WERI-Rb-1 (cell line): ENCODE measurements around the gene OR51G1.
"Not testable (repeated sequence)": the region's sequence is repeated elsewhere in the genome, so short reads cannot be mapped to it uniquely, and the experiment has no call there.

Experiments
- DNase-seq: peaks from one replicate; pipeline ENCODE4 v3.0.0-alpha.2; 2020
- H3K27ac ChIP-seq: fragments of 250-450 bp; sonication (Bioruptor Pico); 2 replicates; pipeline ENCODE4 v1.5.1; 2020; ENCODE audit warnings: mild to moderate bottlenecking, moderate library complexity
- H3K27me3 ChIP-seq: fragments of 250-450 bp; sonication (Bioruptor Pico); 2 replicates; pipeline ENCODE4 v1.5.1; 2021; ENCODE audit warnings: mild to moderate bottlenecking, low read depth, moderate library complexity; ENCODE audit not compliant: insufficient read depth, severe bottlenecking
- H3K36me3 ChIP-seq: fragments of 250-450 bp; sonication (Bioruptor Pico); 2 replicates; pipeline ENCODE4 v1.5.1; 2020; ENCODE audit warnings: mild to moderate bottlenecking, moderate library complexity
- H3K4me3 ChIP-seq: 2 replicates; pipeline ENCODE4 v1.5.1; 2011; ENCODE audit warnings: low read depth, mild to moderate bottlenecking, control low read depth, low read length
- H3K9me3 ChIP-seq: fragments of 250-450 bp; sonication (Bioruptor Pico); 2 replicates; pipeline ENCODE4 v1.5.1; 2021; ENCODE audit warnings: mild to moderate bottlenecking, moderate library complexity; ENCODE audit not compliant: severe bottlenecking
- TF ChIP-seq, protein P1 (sequence below): IDR thresholded peaks from 2 replicates; pipeline ENCODE4 v1.5.1; 2011; ENCODE audit warnings: low read depth, mild to moderate bottlenecking, control low read depth, inconsistent platforms, low read length

The OR51G1 gene, protein sequence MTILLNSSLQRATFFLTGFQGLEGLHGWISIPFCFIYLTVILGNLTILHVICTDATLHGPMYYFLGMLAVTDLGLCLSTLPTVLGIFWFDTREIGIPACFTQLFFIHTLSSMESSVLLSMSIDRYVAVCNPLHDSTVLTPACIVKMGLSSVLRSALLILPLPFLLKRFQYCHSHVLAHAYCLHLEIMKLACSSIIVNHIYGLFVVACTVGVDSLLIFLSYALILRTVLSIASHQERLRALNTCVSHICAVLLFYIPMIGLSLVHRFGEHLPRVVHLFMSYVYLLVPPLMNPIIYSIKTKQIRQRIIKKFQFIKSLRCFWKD

DNA sequence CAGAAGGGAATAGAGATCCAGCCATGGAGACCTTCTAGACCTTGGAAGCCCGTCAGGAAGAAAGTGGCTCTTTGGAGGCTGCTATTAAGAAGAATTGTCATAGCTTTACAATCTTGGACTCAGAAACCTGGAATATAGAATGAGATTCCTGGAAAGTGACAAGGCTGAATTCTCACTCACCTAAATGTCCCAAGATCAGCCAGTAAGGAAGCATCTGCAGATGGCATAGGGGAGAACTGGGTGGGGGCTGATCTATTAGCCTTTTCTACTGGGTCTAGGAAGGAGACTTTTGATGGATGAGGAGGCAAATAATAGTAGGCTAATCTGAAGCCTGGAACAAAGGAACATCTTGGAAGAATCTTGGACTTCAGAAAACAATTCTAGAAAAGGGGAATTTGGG lies at the start of gene OR51G1:
OR51G1 (minus strand) TSS at position 101 of the 400 bp plus-strand sequence; CDS start at position 101, 0 bp downstream.
- Histone ChIP-seq H3K36me3 (no peaks in the 10 kb centered on the region), H3K9me3 (no peaks in the 10 kb centered on the region), H3K4me3 (no peak within 1 kb of the TSS), H3K27ac (no peak within 1 kb of the TSS), H3K27me3 (peaks cover 44% of the 10 kb centered on the region)
- TF ChIP-seq, protein P1, sequence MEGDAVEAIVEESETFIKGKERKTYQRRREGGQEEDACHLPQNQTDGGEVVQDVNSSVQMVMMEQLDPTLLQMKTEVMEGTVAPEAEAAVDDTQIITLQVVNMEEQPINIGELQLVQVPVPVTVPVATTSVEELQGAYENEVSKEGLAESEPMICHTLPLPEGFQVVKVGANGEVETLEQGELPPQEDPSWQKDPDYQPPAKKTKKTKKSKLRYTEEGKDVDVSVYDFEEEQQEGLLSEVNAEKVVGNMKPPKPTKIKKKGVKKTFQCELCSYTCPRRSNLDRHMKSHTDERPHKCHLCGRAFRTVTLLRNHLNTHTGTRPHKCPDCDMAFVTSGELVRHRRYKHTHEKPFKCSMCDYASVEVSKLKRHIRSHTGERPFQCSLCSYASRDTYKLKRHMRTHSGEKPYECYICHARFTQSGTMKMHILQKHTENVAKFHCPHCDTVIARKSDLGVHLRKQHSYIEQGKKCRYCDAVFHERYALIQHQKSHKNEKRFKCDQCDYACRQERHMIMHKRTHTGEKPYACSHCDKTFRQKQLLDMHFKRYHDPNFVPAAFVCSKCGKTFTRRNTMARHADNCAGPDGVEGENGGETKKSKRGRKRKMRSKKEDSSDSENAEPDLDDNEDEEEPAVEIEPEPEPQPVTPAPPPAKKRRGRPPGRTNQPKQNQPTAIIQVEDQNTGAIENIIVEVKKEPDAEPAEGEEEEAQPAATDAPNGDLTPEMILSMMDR, result no peak
- DNase-seq, result no peak

DNA sequence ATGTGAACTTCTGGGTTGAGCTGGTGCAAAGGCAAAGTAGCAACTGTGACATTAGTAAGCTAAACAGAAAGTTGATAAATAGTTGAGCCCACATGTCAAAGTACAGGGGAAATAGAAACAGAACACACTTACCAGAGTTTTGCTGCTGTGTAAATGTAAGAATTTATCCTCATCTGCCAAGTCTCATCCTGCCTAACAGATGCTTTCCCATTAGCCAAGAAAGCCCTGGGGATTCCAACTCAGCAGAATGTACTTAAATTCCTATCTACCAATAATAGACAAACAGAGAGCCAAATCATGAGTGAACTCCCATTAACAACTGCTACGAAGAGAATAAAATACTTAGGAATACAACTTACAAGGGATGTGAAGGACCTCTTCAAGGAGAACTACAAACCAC lies 38.7 kb upstream of the OR51G1 start:
- Histone ChIP-seq H3K27me3 (peaks cover 48% of the 10 kb centered on the region), H3K36me3 (no peaks in the 10 kb centered on the region), H3K9me3 (no peaks in the 10 kb centered on the region), H3K27ac (no peak overlapping the region), H3K4me3 (no peak overlapping the region)
- TF ChIP-seq, protein P1, result no peak
- no peak for DNase-seq

DNA sequence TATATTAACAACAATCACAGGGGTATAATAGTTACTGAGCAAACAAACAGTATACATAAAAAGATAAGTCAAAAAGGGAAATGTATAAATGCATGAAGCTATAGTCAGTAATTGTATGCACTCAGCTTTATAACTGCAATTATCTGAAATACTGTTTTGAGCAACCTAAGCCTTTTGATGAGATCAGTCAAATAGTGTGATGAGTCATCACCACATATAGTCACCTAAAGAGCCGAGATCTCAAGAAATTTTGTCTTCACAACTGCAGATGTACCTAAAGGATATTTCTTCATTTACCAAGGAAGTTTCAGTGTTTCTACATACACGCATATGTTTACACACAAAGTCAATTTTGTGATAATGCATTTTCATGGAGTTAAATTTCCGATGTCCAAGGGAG lies 36.7 kb upstream of the OR51G1 start:
- no peak overlapping the region for H3K27ac ChIP-seq
- H3K36me3 ChIP-seq, result no peaks in the 10 kb centered on the region
- no peak for DNase-seq
- H3K9me3 ChIP-seq, result no peaks in the 10 kb centered on the region
- H3K4me3 ChIP-seq, result no peak overlapping the region
- peaks cover 43% of the 10 kb centered on the region for H3K27me3 ChIP-seq
- TF ChIP-seq, protein P1, result no peak

DNA sequence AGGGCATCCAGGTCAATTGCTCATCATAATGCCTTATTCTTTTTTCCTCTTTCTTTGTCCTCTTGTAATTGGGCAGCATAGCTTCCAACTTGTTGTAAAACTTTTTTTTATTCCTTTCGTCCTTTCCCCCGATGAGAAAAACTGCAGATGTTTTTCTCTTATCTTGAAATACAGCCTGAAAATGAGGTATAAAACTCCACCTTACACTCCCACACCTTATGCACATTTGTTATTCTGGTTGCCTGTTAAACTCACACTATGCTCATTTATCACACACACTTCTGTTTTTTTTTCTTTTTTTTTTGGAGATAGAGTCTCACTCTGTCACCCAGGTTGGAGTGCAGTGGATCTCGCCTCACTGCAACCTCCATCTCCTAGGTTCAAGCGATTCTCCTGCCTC lies 33.3 kb upstream of the OR51G1 start:
- DNase-seq, result no peak
- Histone ChIP-seq H3K36me3 (no peaks in the 10 kb centered on the region), H3K4me3 (no peak overlapping the region), H3K27me3 (peaks cover 25% of the 10 kb centered on the region), H3K27ac (no peak overlapping the region), H3K9me3 (no peaks in the 10 kb centered on the region)
- TF ChIP-seq, protein P1, result no peak

DNA sequence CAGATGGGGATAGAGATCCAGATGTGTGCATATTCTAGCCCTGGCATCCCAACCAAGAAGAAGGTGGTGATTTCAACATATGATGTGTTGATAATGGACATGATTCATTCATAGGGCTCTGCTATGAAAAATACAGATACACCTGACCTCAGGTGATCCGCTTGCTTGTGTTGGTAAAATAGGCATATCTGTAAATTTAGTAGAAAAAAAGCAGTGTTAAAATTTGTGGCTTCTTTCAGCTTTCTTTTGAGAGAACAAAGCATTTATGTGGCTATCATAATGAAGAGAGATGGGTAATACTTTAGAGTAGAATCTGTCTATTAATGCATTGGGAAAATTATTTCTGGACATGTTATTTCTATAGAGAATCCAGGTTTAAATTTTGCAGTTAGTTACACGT lies 31.5 kb upstream of the OR51G1 start, which contains the start of gene OR51A2:
OR51A2 (minus strand) TSS at position 101 of the 400 bp plus-strand sequence; CDS start at position 101, 0 bp downstream.
- H3K9me3 ChIP-seq, H3K27ac ChIP-seq, DNase-seq, H3K4me3 ChIP-seq, H3K36me3 ChIP-seq: not testable (repeated sequence)
- H3K27me3 ChIP-seq, result peaks cover 12% of the 10 kb centered on the region

DNA sequence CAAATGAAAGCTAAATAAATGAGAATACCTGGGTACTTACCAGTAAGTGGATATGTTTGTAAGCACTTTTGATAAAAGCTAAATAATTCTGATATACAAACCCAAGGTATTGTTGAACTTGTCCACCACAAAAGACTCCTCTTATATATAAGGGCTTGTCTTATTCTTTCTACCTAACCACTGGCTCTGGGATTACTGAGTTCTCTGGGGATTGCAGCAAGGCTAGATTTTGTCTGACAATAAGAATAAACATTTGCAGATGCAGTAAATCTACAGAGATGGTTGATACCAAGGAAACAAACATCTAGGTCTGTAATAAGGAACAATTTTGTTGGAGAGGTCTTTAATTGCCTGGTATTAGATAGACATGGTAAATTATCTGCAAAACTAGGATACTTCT lies 23.4 kb upstream of the OR51G1 start, which contains the start of gene OR51A4:
OR51A4 (minus strand) TSS at position 101 of the 400 bp plus-strand sequence. CDS start 505 bp downstream, outside the sequence.
- TF ChIP-seq, protein P1, result no peak
- no peaks in the 10 kb centered on the region for H3K36me3 ChIP-seq
- H3K4me3 ChIP-seq, result no peak within 1 kb of the TSS
- no peaks in the 10 kb centered on the region for H3K9me3 ChIP-seq
- no peak for DNase-seq
- no peak within 1 kb of the TSS for H3K27ac ChIP-seq
- H3K27me3 ChIP-seq, result peaks cover 8% of the 10 kb centered on the region
